Transverse colon (tissue), 3 donors: Measurements from ENCODE around the gene SMC1A.

Source experiments
- POLR2A ChIP-seq: fragments of 450-650 bp; IDR thresholded peaks from one replicate; pipeline ENCODE4 v1.6.1; 2016; ENCODE audit warnings: antibody characterized with exemption, mild to moderate bottlenecking, moderate library complexity
- POLR2AphosphoS5 ChIP-seq, 3 donors: sonication (generic); formaldehyde crosslinking; IDR thresholded peaks; one replicate each; pipeline ENCODE4 v1.6.1; 2016; ENCODE audit warnings: antibody characterized with exemption in 3 of 3

DNA sequence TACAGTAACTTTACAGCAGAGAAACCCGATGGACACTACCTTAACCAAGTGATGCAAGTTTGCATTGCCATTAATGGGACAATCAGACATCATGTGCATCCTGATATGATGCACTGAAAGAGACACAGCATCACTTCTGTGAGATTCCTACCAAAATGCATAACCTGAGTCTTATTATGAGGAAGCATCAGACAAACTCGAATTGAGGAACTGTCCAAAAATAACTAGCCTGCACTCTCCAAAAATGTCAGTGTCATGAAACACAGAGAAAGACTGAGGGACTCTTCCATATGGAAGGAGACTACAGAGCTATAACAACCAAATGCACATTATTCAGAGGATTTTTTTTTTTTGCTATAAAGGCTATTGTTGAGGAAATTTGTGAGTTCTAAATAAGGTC is 74.5 kb downstream of the SMC1A start:
- TF ChIP-seq POLR2A: no peak
- no peak for TF ChIP-seq POLR2AphosphoS5 (IDR thresholded peaks at IDR 0.05)
